ENCODE measurements around the gene HAAO.
A peak's percentile ranks its signal among the peaks of the same experiment; 100 is the strongest.

The HAAO gene

GRCh38 chr2:42812899-42813479, 20.6 kb upstream of the HAAO start:
- DNase-seq = no peak

DNA sequence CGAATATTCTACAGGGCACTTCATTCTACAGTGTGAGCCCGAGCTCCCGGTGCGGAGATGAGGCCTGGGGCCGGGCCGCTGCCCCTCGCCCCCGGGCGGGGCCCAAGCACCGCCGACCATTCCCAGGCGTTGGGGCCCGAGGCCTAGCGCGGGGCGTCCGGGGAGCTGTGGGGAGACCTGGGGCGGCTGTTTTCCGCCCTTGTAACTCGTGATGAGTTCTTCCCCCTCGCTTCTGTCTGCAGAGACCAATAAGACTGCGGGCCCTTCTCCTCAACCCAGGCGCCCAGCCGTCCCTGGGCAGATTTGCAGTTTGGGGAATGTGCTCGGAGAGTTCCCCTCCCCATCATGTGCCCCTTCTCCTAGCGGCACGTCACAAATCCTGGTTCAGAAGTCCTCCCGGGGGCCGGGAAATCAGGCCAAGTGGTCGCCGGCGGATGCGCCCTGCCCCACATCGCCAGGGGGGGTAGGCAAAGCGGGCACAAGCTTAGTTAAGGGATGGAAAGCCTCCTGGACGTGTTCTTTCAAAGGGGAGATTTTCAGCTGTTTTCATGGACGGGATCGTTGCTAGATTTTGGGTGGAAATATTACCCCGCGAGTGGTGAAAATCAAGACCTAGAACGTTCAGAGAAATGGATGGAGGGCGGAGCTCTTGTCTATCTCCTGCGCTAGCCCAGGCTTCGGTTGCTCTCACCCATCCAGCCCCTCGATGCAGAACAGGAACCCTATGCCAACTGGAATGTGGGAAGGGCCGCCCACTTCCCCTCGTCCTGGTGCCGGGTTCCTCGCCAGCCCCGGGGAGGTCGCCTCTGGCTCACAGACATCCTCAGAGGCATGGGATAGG, 18.8 kb upstream of the HAAO start:
- DNase-seq = peak in 1 of 2 experiments; percentile 73

GRCh38 chr2:42810121-42810970, 18.0 kb upstream of the HAAO start:
- peak; percentile 98 for DNase-seq

GRCh38 chr2:42809819-42810120, 17.4 kb upstream of the HAAO start:
- DNase-seq = no peak

DNA sequence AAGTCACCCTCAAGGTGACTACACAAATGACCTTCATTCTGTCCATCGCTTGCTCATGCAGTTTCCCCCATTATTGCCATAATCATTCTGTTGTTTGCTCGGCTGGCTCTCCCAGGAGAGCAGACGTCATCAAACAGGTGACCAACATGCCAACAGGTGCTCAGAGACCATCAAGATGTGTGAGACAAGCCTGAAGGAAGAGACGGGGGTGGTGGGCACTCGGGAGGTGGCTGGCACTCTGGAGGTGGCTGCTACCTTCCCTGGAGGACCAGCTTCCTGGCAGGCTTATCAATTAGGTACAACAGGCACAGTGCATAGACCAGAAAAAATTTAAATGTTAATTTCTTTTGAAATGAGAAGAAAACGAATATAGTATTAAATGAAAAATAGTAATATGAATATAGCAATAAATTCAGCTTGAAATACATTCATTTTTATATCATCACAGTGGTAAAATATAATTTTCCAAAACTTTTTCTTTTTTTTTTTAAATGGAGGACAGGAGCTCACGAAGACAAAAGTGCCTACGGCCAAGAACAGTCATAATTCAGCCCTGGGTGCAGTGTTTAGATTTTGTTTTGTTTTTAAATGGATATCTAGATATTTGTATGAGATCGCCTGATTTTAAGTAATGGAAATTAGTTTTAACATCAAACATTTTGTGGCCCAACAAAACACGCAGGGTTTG, 16.9 kb upstream of the HAAO start:
- no peak for DNase-seq

DNA sequence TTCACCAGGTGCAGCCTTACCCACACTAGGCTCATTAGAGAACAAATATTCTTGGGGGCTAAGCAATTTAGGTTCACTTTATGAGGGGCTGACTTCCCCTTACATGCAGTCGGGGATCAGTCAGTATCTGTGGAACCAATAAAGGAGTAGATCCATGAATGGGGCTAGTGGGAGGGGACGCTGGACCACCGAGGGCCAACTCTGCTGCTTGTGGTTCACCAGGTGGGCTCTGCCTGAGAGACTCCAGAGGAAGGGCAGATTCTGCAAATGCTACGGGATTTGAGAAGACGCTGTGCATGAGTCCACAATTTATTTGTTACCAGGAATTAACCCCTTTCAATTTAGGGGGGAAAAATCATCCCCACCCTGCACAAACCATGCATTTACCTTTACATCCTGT, 15.9 kb upstream of the HAAO start:
- DNase-seq = no peak

DNA sequence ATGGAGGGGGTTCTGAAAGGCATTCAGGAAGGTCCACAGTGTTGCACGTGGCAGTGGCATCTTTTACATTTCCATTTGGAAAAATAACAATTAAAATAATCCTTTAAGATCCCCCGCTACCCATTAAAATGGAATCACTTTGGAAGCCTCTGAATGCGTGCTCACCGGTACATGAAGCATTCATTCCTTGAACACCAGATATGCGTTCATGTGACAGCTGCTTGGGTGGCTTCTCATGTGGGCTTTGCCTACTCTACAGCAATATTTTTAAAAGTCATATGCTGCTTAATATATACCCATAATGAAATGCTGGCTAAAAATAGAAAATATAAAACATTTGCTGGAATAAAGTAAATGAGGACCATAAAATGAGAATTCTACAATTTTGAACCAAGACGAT, 14.4 kb upstream of the HAAO start:
- DNase-seq = no peak

- DNase-seq = no peak
Measured at GRCh38 chr2:42804891-42805290, 12.5 kb upstream of the HAAO start.

DNA sequence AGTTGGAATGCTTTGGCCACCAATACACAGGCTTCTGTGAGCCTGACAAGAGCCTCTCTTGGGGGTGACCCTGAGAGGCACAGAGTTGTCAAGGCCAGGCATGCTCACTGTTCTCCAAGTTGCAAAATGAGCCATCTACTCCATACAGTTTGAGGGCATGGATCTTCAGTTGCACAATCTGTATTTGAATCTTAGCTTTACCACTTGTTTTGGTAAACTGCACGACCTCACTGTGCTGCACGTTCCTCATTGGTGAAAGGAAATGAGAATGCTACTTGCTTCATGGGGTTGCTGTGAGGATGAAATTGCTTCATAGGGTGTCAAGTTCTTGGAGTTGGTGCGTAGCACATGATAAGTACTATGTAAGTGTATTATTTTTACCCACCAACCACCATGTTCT, 12.0 kb upstream of the HAAO start:
- DNase-seq = no peak

DNA sequence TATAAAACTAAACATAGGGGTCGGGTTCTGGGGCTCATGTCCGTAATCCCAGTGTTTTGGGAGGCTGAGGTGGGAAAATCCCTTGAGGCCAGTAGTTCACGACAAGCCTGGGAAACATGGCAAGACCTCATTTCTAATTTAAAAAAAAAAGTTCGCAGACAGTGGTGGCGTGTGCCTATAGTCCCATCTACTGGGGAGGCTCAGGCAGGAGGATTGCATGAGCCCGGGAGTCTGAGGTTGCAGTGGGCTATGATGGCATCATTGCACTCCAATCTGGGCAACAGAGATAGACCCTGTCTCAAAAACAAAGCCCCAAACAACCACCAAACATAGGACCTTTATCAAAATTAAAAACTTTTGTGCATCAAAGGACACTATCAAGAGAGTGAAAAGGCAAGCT, 9.8 kb upstream of the HAAO start:
- DNase-seq = no peak

- DNase-seq = no peak
Measured at GRCh38 chr2:42801381-42801780, 9.0 kb upstream of the HAAO start.

DNA sequence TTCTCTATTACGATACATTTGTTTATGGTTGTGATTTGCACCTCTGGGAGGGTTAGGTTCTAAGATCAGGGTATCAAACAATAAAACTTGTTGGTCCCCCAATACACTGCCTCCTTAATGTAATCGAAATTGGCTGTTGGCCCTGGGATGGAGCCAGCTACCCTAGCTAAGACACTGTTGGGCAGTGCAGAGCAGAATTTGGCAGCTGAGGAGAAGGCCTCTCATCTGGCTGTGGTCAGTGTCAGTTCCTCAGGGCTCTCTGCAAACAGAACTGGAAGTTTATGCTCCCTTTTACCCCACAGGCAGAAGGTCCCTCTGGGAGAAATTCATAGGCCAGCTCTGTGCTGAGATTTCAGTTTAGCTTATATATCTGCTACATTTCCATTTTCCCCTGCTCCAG, 8.6 kb upstream of the HAAO start:
- no peak for DNase-seq

DNA sequence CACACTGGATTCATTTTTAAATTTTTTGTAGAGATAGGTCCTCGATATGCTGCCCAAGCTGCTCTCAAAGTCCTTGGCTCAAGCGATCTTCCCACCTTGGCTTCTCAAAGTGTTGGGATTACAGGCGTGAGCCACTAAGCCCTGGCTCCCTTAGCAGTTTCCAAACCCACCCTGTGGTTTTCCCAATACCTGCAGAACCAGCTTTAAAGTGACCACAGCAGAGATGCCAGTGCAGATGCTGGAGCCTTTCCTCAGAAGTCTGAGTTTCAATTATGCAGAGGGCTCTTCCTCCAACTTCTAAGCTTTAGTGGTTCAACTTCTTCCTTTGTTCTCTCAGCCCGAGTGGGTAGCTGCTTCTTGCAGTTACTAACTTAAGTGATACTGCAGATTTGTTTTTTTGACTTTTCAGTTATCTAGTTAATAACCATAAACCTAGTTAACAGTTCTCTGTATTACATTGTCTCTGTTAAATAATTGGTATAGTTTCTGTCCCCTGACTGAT, 8.1 kb upstream of the HAAO start:
- no peak for DNase-seq

DNA sequence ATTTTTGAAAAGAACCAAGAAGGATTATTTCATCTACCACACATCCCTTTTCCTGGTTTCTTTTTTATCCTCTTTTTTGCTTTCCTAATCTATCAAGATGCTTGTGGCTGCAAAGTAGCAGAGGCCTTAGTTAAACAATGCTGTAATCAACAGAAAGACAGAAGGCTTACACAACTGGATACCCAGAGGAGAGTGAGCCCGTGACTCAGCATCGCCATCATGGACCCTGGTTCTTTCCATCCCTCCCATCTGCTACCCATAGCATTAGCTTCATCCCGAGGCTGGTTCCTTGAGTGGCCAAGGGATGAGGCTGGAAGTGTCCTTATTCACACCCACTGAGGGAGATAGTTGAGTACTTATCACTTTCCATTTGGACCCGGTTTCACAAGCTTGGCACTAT, 7.5 kb upstream of the HAAO start:
- no peak for DNase-seq

- DNase-seq = no peak
Measured at GRCh38 chr2:42797281-42797680, 4.9 kb upstream of the HAAO start.

DNA sequence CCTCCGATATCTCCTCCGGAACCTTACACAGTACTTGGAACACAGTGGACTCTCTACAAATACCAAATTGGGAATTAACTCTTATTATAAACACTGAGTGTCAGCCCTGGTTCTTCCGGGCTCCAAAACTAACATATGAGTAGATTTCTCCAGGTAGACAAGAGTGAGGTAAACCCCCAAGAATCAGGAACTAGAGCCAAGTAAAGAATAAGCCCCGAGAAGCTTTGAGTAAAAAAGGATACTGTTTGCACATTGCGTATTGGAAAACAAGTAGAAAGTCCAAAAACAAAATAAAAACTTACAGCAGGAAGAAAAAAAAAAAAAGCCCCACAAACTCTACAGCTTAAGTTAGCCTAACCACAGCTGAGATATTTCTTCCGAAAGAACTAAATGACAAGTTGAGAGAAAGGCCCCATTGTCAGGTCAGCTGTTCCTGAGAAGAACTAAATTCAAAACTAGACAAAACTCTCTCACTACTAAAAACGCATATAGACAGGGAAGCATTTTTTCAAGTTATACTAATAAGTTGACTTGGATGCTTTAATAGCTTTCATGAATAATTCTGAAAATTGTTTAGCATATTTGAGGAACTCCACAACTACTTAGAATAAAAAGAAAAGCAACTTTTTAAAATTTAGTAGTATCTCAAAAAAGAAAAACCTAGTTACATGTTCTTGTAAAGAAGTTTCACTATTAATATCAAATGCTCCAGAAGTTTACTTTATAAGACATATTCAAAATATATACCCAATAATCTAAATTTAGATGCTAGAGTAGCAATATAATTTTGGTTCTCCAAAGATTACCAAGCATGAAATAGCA, 4.3 kb upstream of the HAAO start:
- no peak for DNase-seq

DNA sequence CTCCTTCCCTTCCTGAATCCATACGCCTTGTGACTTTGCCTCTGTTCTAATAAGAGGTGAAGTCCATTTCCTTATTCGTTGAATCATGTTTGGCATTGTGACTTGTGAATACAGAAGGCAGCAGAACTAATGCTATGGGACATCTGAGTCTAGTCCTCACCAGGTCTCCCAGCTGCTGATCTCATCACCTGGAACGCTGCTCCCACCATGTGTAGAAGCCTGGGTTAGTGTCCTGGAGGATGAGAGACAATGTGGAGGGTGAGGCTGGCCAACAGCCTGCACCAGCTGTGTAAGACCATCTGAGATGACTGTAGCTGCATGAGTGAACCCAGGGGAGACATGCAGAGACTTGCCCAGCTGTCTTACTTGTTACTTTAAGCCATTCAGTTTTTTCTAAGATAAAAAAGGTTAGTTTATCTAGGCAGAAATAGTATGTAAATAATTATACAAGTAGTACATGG, 3.5 kb upstream of the HAAO start:
- DNase-seq = no peak

- DNase-seq = peak in 1 of 2 experiments; percentile 11
Measured at GRCh38 chr2:42795275-42795674, 2.9 kb upstream of the HAAO start.

DNA sequence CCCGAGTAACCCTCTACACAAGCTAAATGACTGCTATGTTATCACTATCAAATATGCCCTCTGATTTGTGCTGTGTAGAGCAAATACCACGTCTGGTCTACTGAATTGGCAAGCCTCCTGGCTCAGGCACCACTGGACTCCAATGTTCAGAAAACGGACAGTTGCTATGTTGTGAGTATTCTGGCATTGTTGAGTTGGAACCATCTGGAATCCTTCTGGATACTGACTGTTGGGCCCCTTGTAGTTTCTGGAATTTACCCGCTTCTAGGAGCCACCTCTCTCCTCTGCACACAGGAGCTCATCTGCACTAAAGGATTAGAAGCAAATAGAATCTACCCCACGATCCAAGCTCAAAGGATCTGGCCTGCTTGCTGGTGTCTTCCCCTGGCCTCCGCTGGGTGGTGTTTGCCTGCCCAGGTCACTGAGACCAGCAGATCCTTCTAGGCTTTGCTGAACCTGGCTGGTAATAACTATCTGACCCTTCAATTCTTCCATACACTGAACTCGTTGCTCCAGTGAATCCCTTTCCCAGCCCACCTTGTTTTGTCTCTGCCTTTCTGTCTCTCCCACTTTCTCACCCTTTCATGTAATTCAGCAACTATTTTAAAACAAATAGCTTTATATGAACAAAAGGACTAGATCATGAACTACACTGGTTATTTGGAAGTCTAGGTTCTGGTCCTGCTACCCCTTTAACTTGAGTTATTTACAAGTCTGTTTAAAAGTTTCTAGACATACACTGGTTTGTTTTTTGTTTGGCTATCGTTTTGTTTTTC, 2.1 kb upstream of the HAAO start:
- DNase-seq = peak in 1 of 2 experiments; percentile 20

DNA sequence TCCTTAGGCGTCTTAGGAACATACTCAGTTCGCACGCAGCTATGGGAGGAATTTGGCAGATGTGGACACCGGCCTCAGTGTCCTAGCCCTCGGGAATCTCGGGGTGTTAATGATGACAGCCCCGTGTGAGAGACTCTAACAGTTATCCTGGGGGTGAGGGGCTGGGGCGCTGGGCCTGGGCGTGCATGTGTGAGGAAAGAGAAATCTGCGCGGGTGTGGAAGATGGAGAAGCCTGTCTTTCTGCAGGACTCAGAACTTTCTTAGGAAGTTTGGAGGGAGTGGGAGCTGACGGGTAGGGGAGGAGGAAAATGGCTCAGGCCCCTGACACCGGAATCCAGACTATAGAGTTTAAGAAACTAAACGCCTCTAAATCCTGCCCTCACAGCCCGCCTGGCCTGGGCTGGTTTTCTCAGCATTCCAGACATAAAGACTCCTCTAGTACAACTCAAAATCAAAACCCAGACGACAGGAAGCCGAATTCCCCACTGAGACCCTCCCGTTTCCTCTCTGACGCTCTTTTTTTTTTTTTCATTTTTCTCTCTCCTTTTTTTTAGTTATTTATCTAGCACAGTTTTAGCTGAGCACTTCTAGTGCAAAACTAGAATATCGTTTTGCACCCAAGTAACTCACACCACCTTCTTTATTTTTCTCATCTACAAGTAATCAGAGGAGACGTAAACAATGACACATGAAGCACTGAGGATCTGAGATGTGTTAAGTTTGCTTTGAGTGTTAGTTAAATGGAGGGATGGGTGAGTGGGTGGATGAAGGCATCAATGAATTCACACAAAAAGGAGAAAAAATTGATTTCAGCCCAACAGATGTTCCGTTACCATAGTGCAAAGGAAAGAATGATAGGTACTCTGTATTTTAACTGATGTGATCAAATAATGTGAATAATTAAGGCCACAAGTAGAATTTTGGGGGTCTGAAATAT, 1.2 kb upstream of the HAAO start:
- peak in 1 of 2 experiments; percentile 30 for DNase-seq

All from activated T-cell treated with anti-CD3 and anti-CD28 coated beads, Interleukin-2, amount 50 U/mL, for 48 hours (primary cell).